Hepatic stellate cell (primary cell): ENCODE data around the gene TMC8.

Experiments used
- DNase-seq: peaks from one replicate; pipeline ENCODE4 v3.0.0; 2011; ENCODE audit warnings: low spot score

Gene TMC8

GRCh38 chr17:78124081-78124835 is 6.3 kb upstream of the TMC8 start:
- no peak for DNase-seq

- no peak for DNase-seq
These were observed 5.8 kb upstream of the TMC8 start for GRCh38 chr17:78124836-78125137.

GRCh38 chr17:78125138-78125913 is 5.2 kb upstream of the TMC8 start:
- DNase-seq = no peak

GRCh38 chr17:78125976-78126894 is 4.3 kb upstream of the TMC8 start:
- no peak for DNase-seq

DNA sequence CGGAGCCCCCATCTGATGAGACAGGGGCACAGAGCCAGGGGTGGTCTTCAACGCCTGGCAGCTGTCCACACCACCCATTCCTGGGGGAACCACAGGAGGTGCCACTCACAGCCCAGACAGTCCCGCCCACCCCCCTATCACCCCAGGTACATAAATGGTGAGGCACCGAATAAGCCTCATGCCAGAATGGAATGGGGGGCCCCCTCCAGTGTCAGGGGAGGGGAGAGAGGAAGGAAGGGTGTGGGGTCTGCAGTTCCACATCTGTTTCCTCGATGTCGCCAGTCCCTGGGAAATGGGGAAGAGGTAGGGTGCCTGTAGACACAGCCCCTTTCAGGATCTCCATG is 3.7 kb upstream of the TMC8 start:
- no peak for DNase-seq

GRCh38 chr17:78127239-78127887 is 3.2 kb upstream of the TMC8 start:
- peak; percentile 51 for DNase-seq

DNA sequence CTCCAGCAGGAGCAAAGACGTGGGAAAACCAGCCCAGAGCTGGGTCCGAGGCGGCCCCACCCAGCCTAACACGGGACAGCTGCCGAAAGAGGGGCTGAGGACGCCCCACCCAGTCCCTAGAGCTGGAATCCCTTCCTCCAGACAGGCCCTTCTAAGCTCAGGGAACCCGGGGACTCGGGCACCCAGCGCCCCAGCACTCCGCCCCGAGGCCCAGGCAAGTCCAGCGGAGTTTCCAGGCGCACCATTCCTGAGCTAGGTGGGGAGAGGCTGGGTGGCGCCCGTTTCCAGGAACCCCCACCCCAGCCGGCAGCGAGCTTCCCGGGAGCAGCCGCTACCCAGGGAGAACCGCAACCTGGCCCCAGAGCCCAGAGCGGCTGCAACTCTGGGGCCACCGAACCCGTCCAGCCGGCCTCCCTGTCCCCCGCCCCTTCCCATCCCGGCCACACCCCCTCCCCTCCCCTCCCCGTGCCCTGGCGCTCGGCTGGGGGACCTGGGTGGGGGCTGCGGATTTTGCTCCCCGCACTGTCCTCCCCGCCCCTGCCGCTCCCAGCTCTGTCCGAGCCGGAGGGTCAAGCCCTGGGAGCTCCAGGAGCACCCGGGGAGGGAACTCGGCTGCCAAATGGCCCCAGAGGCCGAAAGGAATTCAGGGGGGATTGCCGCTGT is 2.6 kb upstream of the TMC8 start:
- DNase-seq = peak; percentile 60

DNA sequence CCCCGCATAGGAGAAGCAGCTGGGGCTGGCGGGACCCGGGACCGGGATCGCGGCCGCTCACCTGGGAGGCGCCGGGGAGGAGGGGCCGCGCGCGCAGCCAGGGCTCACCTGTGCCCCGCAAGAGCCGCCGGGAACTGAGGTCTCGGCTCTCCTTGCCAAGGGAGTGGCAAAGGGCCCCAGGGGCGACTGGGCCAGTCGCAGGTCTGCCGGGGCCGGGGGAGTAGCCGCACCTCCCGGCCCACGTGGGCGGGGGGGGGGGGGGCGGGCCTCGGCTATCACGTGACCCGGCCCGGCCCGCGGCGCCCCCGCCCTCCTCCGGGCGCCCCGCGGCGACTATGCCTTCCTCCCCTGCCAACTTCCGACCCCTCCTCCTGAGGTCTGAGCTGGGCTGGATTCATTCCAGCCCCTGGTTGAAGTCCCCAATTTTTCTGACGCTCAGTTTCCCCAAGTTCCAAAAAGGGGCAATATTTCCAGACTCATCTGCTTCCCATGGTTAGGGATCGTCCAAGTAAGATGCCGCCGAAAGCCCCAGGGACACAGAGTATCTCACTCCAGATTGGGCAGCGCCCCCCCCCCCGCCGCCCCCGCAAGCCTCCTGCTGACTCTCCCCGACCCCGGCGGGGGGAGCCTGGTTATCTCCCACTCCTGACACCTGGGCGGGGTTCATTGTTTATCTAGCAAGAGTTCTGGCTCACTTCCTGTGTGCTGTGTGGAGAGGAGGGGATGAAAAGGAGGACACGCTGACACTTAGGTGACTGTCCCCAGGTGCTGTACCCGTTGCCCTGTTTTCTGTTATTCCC is 1.8 kb upstream of the TMC8 start, which contains the start of gene TMC6:
TMC6 (minus strand) TSS at position 205 of the 800 bp plus-strand sequence. CDS start 1,923 bp downstream, outside the sequence.
- DNase-seq = peak; percentile 73

DNA sequence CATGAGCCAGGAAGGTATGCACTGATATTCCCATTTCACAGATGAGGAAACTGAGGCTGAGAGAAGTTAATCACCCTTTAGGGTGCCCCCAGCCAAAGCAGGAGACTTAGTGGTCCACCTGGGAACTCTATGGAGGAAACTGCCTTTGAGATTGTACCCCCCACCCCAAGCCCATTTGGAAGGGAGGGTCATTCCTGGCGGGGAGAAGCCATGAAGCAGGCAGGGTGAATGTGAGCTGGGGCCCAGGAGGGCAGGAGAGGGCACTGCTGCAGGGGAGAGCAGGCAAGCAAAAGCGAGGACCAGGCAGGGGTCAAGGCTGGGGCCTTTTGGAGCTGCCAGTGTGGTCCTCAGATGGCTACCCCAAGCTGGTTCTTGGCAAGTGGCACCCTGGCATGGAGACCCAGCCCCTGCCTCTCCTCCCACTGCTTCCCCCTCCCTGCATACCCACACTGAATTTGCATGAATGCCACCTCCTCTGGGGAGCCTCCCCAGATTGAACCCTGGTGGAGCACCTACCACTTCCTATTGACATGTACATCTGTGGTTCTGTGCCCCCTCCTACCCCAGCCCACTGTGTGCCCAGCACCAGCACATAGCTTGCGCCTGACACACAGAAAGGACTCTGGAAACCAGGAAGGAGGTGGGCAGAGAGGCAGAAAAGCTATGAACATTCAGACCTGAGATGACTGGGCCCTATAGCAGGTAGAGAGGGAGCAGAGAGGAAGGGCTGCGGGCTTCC is 1.1 kb upstream of the TMC8 start:
- no peak for DNase-seq

DNA sequence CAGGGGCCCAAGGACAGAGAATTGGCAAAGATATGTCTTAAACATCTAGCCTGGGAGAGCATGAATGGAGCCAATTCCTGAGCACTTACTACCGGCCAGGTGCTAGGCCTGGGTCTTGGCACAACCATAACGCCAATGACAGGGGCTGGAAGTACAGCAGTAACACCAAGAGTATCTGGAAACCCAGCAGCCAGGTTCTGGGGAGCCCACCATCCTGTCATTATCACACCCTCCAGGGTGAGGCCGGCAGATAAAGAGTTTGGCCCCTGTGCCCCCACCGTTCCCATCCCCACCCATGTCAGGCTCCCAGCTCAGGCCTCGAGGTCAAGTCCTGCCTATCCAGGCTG is 508 bp upstream of the TMC8 start:
- DNase-seq = no peak

DNA sequence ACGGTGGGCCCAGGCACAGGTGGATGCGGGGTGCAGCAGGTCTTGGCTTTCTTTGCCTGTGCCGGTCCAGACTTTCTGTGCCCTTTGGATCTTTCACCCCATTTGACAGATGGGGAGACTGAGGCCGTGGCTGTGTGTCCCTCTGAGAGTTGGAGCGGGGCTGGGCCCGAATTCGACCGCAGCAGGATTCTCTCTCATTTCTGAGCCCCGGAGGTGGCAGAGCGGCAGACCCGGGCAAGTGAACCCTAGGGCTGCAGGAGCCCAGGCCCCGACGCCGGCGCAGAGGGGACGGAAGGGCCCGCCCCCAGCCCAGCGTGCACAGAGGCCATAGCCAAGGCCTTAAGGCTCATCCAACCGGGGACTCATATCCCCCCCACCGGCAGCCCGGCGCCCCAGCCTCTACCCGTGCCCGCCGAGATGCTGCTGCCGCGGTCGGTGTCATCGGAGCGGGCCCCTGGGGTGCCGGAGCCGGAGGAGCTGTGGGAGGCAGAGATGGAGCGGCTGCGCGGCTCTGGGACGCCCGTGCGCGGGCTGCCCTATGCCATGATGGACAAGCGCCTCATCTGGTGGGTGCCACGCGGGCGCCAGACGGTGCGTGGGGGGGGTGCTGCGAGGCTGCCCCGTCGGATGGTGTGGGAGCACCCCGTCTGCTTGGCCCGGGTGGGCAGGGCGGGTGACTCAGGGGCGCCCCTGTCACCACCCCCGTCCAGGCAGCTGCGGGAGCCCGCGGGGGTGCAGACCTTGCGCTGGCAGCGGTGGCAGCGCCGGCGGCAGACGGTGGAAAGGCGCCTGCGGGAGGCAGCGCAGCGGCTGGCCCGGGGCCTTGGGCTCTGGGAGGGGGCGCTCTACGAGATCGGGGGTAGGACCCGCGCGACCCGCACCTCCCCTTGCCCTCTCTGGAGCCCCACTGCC is 857 bp downstream of the TMC8 start:
- DNase-seq = no peak

GRCh38 chr17:78132084-78132676 is 1.6 kb downstream of the TMC8 start:
- no peak for DNase-seq

- no peak for DNase-seq
These were observed 2.2 kb downstream of the TMC8 start for GRCh38 chr17:78132767-78133178.

- no peak for DNase-seq
These were observed 2.8 kb downstream of the TMC8 start for GRCh38 chr17:78133179-78133951.

DNA sequence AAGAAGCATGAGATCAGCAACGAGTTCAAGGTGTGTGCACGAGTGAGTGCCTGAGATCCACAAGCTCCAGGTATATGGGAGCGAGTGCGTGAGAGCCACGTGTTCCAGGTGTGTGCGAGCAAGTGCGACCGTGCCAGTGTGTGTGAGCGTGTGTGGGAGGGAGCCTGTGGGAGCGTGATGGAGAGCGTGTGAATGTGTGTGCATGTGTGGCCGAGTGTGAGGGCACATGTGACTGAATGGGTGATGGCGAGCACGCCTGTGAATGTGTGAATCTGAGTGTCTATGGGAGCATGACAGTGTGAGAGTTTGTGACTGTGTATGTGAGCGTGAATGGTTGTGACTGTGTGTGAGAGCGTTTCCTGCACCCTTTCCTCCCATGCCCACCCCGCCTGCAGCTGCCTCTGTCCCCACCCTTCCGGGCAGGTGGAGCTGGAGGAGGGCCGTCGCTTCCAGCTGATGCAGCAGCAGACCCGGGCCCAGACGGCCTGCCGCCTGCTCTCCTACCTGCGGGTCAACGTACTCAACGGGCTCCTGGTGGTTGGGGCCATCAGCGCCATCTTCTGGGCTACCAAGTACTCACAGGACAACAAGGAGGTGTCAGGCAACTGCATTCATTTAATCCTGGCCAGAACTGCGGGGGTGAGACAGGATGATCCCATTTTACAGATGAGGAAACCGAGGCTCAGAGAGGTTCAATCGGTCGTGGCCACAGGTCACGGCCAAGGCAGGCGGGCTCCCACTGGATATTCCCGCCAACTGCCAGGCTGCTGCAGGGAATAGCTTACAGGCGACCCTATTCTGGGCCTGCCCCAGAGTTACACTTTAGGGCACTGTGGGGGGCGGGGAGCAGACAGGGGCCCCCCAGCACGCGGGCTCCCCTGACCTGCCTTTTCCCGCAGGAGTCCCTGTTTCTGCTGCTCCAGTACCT is 3.7 kb downstream of the TMC8 start:
- DNase-seq = no peak

GRCh38 chr17:78134899-78135385 is 4.4 kb downstream of the TMC8 start:
- DNase-seq = no peak
